ENCODE results near the gene DLX1. TPM values are rescaled to one million over a fixed set of nuclear protein-coding genes. Genes with fewer than 3 reads are reported as not detected.

Gene DLX1
- total and polyA plus RNA-seq, 2 of the 8 experiments (the other 6 are each of a cell fraction or from before 2014, with no cell fraction given) = 0.11 TPM; not detected in 1

- POLR2A ChIA-PET (ENCODE audit: partially characterized antibody) = interaction anchor here (0.8 to 14.0 kb wide), 6 partner anchors 9 to 84 kb away, joined by 3 to 184 read pairs (median 4); partner anchors contain the start of gene DLX2
- TF ChIP-seq KDM4A (IDR thresholded peaks at IDR 0.05; ENCODE audit: low read depth, low read length, severe bottlenecking) (no peak), CHD1 (IDR thresholded peaks at IDR 0.05; ENCODE audit: low read depth, low read length) (no peak), EP300 (IDR thresholded peaks at IDR 0.05; ENCODE audit: borderline replicate concordance in 1 of 2, low read depth in 2 of 2, low read length in 2 of 2) (no peak), RNF2 (IDR thresholded peaks at IDR 0.05; ENCODE audit: borderline replicate concordance, low read depth, low read length, missing control alignments, poor library complexity, severe bottlenecking) (peak; percentile 83), CTBP2 (IDR thresholded peaks at IDR 0.05; ENCODE audit: borderline replicate concordance, insufficient read depth, insufficient read length, low read length) (peak; percentile 86), ASH2L (IDR thresholded peaks at IDR 0.05; ENCODE audit: low read length) (peak; percentile 41), POLR2A (IDR thresholded peaks at IDR 0.05; ENCODE audit: control extremely low read depth in 1 of 2, low read depth in 2 of 2, low read length in 2 of 2) (no peak), EZH2 (IDR thresholded peaks at IDR 0.05; ENCODE audit: low read depth, low read length, severe bottlenecking) (peak; percentile 95), TBP (IDR thresholded peaks at IDR 0.05; ENCODE audit: low read depth, low read length) (peak; percentile 35; the same call in 1 of the 2 replicates), RBBP5 (IDR thresholded peaks at IDR 0.05; ENCODE audit: borderline replicate concordance, low read depth, low read length) (no peak), TCF12 (IDR thresholded peaks at IDR 0.05; ENCODE audit: low read depth, low read length) (no peak)
These were observed 3.9 kb upstream of the DLX1 start for GRCh38 chr2:172081221-172082022.

More at GRCh38 chr2:172081221-172082022, 3.9 kb upstream of the DLX1 start:
- Histone ChIP-seq H3K4me1 (replicated peaks in 1 of 4; ENCODE audit: control insufficient read depth in 3 of 4, insufficient read depth in 4 of 4, low read length in 3 of 4) (peaks cover 2 to 39% (median 17%) of the 10 kb centered on the region in 4 experiments), H3K23ac (ENCODE audit: insufficient read length) (no peak overlapping the region), H2BK120ac (replicated peaks; ENCODE audit: low read depth, low read length) (no peak overlapping the region), H3K56ac (replicated peaks; ENCODE audit: insufficient read length, low read depth, low read length) (no peak overlapping the region), H2BK12ac (ENCODE audit: low read depth, low read length) (peak overlapping the region; percentile 87; the same call in 1 of the 2 replicates), H4K91ac (replicated peaks; ENCODE audit: insufficient read length, low read length) (no peak overlapping the region), H2AFZ (ENCODE audit: low read length) (no peak overlapping the region), H3K4ac (replicated peaks; ENCODE audit: insufficient read length, low read depth, low read length) (no peak overlapping the region), H3K27me3 (replicated peaks in 1 of 4; ENCODE audit: control insufficient read depth in 3 of 4, extremely low read depth in 1 of 4, insufficient read depth in 3 of 4, low read length in 3 of 4) (peaks cover 74 to 88% (median 83%) of the 10 kb centered on the region in 4 experiments), H4K5ac (ENCODE audit: insufficient read length, low read depth, low read length) (no peak overlapping the region), H4K20me1 (replicated peaks in 1 of 2; ENCODE audit: control insufficient read depth in 1 of 2, insufficient read depth in 2 of 2, low read length in 2 of 2) (peaks cover 18 to 35% of the 10 kb centered on the region in 2 experiments), H2BK15ac (ENCODE audit: low read length) (peak overlapping the region; percentile 16; the same call in 1 of the 2 replicates), H3K27ac (ENCODE audit: low read depth, low read length) (no peak overlapping the region), H3K79me2 (ENCODE audit: control insufficient read depth in 1 of 2, insufficient read depth in 2 of 2, low read length in 2 of 2) (no peaks in the 10 kb centered on the region), H2BK5ac (ENCODE audit: low read depth, low read length) (no peak overlapping the region), H2AK5ac (ENCODE audit: low read depth, low read length) (no peak overlapping the region; the same call in none of the 2 replicates), H3K9me3 (ENCODE audit: insufficient read depth in 2 of 2, low read depth in 1 of 2, low read length in 1 of 2) (no peaks in the 10 kb centered on the region), H2BK20ac (ENCODE audit: low read length) (no peak overlapping the region), H3K9ac (replicated peaks in 1 of 4; ENCODE audit: extremely low read depth in 1 of 4, low read depth in 3 of 4, low read length in 3 of 4) (no peak overlapping the region; a peak in 1 of 7 replicates), H3K4me3 (ENCODE audit: extremely low read depth in 1 of 4, insufficient read depth in 2 of 4, low read depth in 3 of 4, low read length in 4 of 4) (peak overlapping the region in 1 of 4 experiments; percentile 42; a peak in 3 of 8 replicates), H3K79me1 (ENCODE audit: low read depth, low read length) (no peaks in the 10 kb centered on the region), H3K18ac (ENCODE audit: extremely low read depth, low read length) (no peak overlapping the region), H3K14ac (ENCODE audit: insufficient read length) (no peak overlapping the region), H3K4me2 (ENCODE audit: insufficient read depth in 1 of 2, low read depth in 2 of 2, low read length in 2 of 2) (peak overlapping the region; percentile 51 to 64), H3K23me2 (ENCODE audit: low read depth, low read length) (peaks cover 13% of the 10 kb centered on the region; the same call in 1 of the 2 replicates), H3K36me3 (ENCODE audit: control insufficient read depth in 2 of 4, insufficient read depth in 4 of 4, low read length in 3 of 4) (no peaks in the 10 kb centered on the region), H4K8ac (ENCODE audit: extremely low read depth, insufficient read depth, low read length) (no peak overlapping the region; the same call in 1 of the 2 replicates)
- CTCF ChIA-PET (ENCODE audit: partially characterized antibody) = interaction anchor here (0.5 to 2.6 kb wide), 12 partner anchors 9 to 378 kb away, joined by 3 to 19 read pairs (median 4); no protein-coding TSS in a partner anchor
- no peak for FAIRE-seq
- WGBS, 2 experiments (ENCODE audit: extremely low coverage in 1 of 2, insufficient coverage in 1 of 2, insufficient read length in 1 of 2, insufficient replicate concordance in 2 of 2, low coverage in 1 of 2, low lambda C conversion rate in 2 of 2, missing lambda C conversion rate in 1 of 2) = 9% methylated on average over 36 of the region's 36 CpGs; no CpG with 5 or more reads in 1 of the 2 experiments
- peak in 1 of 2 experiments; percentile 69 for DNase-seq (ENCODE audit: low read depth in 1 of 2, low spot score in 2 of 2)

Measured in H1 (cell line).